ENCODE measurements around the gene CAT. TPM values are rescaled to one million over a fixed set of nuclear protein-coding genes. Genes with fewer than 3 reads are reported as not detected.
A peak's percentile ranks its signal among the peaks of the same experiment; 100 is the strongest.

Gene CAT
- polyA plus RNA-seq, 1 of the 3 experiments (the other 2 are of a cell fraction) = 26.6 TPM

- ChIA-PET POLR2A (no interaction called here), CTCF (interaction anchor here (1.9 to 2.6 kb wide), 2 partner anchors 17 to 883 kb away, joined by 4 to 13 read pairs; no protein-coding TSS in a partner anchor)
- 17% methylated on average over 5 of the region's 5 CpGs for WGBS (ENCODE audit: low lambda C conversion rate)
These were observed 70.7 kb downstream of the CAT start for GRCh38 chr11:34509336-34509876.

GRCh38 chr11:34510218-34510617, 71.5 kb downstream of the CAT start:
- H3K27me3 ChIP-seq (ENCODE audit: insufficient read depth) = no peaks in the 10 kb centered on the region
- H3K9me3 ChIP-seq = no peaks in the 10 kb centered on the region
- H3K9me2 ChIP-seq = no peaks in the 10 kb centered on the region
- no peak for TF ChIP-seq PBX3 (IDR thresholded peaks at IDR 0.05)
- no peak for TF ChIP-seq IRF3 (IDR thresholded peaks at IDR 0.05; ENCODE audit: low read depth, low read length)
- no peak for TF ChIP-seq TAF1 (IDR thresholded peaks at IDR 0.05; ENCODE audit: borderline replicate concordance, low read depth, low read length)
- no peak for TF ChIP-seq CTCF (IDR thresholded peaks at IDR 0.05)
- TF ChIP-seq EP300 (IDR thresholded peaks at IDR 0.05; ENCODE audit: borderline replicate concordance in 1 of 2, low read depth in 1 of 2, low read length in 1 of 2) = no peak
- TF ChIP-seq FOXJ3 (CRISPR knock-in tag; IDR thresholded peaks at IDR 0.05) = no peak
- no peak overlapping the region for H3K4me3 ChIP-seq (ENCODE audit: low read depth in 2 of 2, low read length in 1 of 2)
- no peak overlapping the region for H3K27ac ChIP-seq (ENCODE audit: low read depth in 2 of 2, low read length in 1 of 2)
- H3F3A ChIP-seq (replicated peaks; ENCODE audit: insufficient read depth) = no peaks in the 10 kb centered on the region
- peaks cover 0 to 3% of the 10 kb centered on the region in 2 experiments; a peak in 2 of 4 replicates for H3K4me1 ChIP-seq (ENCODE audit: control insufficient read depth in 1 of 2, insufficient read depth in 2 of 2, low read depth in 1 of 2, low read length in 1 of 2)
- POLR2A ChIA-PET = no interaction called here
- CTCF ChIA-PET = interaction anchor here (1.0 to 1.9 kb wide), 3 partner anchors 8 to 882 kb away, joined by 3 to 4 read pairs (median 3); no protein-coding TSS in a partner anchor
- H4K20me1 ChIP-seq (ENCODE audit: insufficient read depth) = no peaks in the 10 kb centered on the region
- DNase-seq = no peak
- no peak overlapping the region for H3K4me2 ChIP-seq
- no peaks in the 10 kb centered on the region for H3K79me2 ChIP-seq (ENCODE audit: insufficient read depth)
- no peak overlapping the region for H2AFZ ChIP-seq (ENCODE audit: low read depth)
- no peak overlapping the region for H3K9ac ChIP-seq
- H3K36me3 ChIP-seq (replicated peaks in 1 of 2; ENCODE audit: control insufficient read depth in 1 of 2, insufficient read depth in 2 of 2, low read length in 1 of 2) = no peaks in the 10 kb centered on the region

More at GRCh38 chr11:34509336-34509876, 70.7 kb downstream of the CAT start:
- Histone ChIP-seq H3K9ac (no peak overlapping the region), H3K9me2 (no peaks in the 10 kb centered on the region), H2AFZ (ENCODE audit: low read depth) (no peak overlapping the region), H3K27me3 (ENCODE audit: insufficient read depth) (no peaks in the 10 kb centered on the region), H3K79me2 (ENCODE audit: insufficient read depth) (no peaks in the 10 kb centered on the region), H3K27ac (ENCODE audit: low read depth in 2 of 2, low read length in 1 of 2) (no peak overlapping the region), H3F3A (replicated peaks; ENCODE audit: insufficient read depth) (no peaks in the 10 kb centered on the region), H3K4me2 (no peak overlapping the region), H3K9me3 (no peaks in the 10 kb centered on the region), H4K20me1 (ENCODE audit: insufficient read depth) (no peaks in the 10 kb centered on the region), H3K4me1 (ENCODE audit: control insufficient read depth in 1 of 2, insufficient read depth in 2 of 2, low read depth in 1 of 2, low read length in 1 of 2) (peaks cover 0 to 3% of the 10 kb centered on the region in 2 experiments; a peak in 1 of 4 replicates), H3K4me3 (ENCODE audit: low read depth in 2 of 2, low read length in 1 of 2) (no peak overlapping the region), H3K36me3 (replicated peaks in 1 of 2; ENCODE audit: control insufficient read depth in 1 of 2, insufficient read depth in 2 of 2, low read length in 1 of 2) (no peaks in the 10 kb centered on the region)
- TF ChIP-seq REST (IDR thresholded peaks at IDR 0.05; ENCODE audit: low read depth, low read length) (no peak), TCF12 (IDR thresholded peaks at IDR 0.05) (no peak), GATA2 (CRISPR knock-in tag; IDR thresholded peaks at IDR 0.05) (peak; percentile 52), SIN3A (IDR thresholded peaks at IDR 0.05; ENCODE audit: borderline replicate concordance, low read depth, low read length) (no peak), FOXJ3 (CRISPR knock-in tag; IDR thresholded peaks at IDR 0.05) (no peak), EP300 (IDR thresholded peaks at IDR 0.05; ENCODE audit: borderline replicate concordance in 1 of 2, low read depth in 1 of 2, low read length in 1 of 2) (no peak), IRF3 (IDR thresholded peaks at IDR 0.05; ENCODE audit: low read depth, low read length) (no peak), RCOR1 (IDR thresholded peaks at IDR 0.05; ENCODE audit: low read length) (no peak)
- peak; percentile 50 for DNase-seq
